Stomach (tissue), 9 donors: ENCODE measurements around the gene PRKACA. TPM values are rescaled to one million over a fixed set of nuclear protein-coding genes. Genes with fewer than 3 reads are reported as not detected.

Experiments used
- DNase-seq, 2 donors: peaks; one replicate each; pipeline versions ENCODE4 v3.0.0 to v3.0.0-alpha.2; 2013 to 2019
- H3K27ac ChIP-seq, 5 donors: fragments of 200-600 bp in 4 of 5; sonication (generic) in 4 of 5; one replicate each; pipeline ENCODE4 v1.5.1; 2013 to 2019; ENCODE audit warnings: mild to moderate bottlenecking in 1 of 5, moderate library complexity in 1 of 5
- H3K27me3 ChIP-seq, 3 donors: fragments of 200-600 bp; sonication (generic); one replicate each; pipeline ENCODE4 v1.5.1; 2017 to 2019; ENCODE audit warnings: mixed run types in 1 of 3
- H3K36me3 ChIP-seq, 4 donors: fragments of 200-600 bp; sonication (generic); 1 replicate in 3 of 4; 2 replicates in 1 of 4; pipeline ENCODE4 v1.5.1; 2016 to 2019
- H3K4me1 ChIP-seq, 4 donors: fragments of 200-600 bp; sonication (generic); one replicate each; pipeline ENCODE4 v1.5.1; 2016 to 2019
- H3K4me3 ChIP-seq, 4 donors: fragments of 200-600 bp; sonication (generic) in 3 of 4; one replicate each; pipeline ENCODE4 v1.5.1; 2016 to 2019; ENCODE audit warnings: mild to moderate bottlenecking in 1 of 4
- H3K9me3 ChIP-seq, 4 donors: fragments of 200-600 bp; sonication (generic); one replicate each; pipeline ENCODE4 v1.5.1; 2016 to 2019
- CTCF ChIP-seq, 7 experiments: fragments of 450-650 bp in 4 of 7; fragments of 200-600 bp in 3 of 7; sonication (generic) in 3 of 7; IDR thresholded peaks; one replicate each; pipeline ENCODE4 v1.5.1; 2016 to 2019; ENCODE audit warnings: antibody characterized with exemption in 7 of 7, control low read depth in 2 of 7, mild to moderate bottlenecking in 1 of 7
- EP300 ChIP-seq: sonication (generic); formaldehyde crosslinking; IDR thresholded peaks from one replicate; pipeline ENCODE4 v1.6.1; 2017; ENCODE audit warnings: antibody characterized with exemption
- POLR2A ChIP-seq, 4 donors: fragments of 450-650 bp; IDR thresholded peaks; one replicate each; pipeline ENCODE4 v1.6.1; 2016; ENCODE audit warnings: antibody characterized with exemption in 4 of 4, control low read depth in 2 of 4, mild to moderate bottlenecking in 1 of 4, moderate library complexity in 1 of 4
- POLR2AphosphoS5 ChIP-seq, 3 donors: sonication (generic); formaldehyde crosslinking; IDR thresholded peaks; one replicate each; pipeline ENCODE4 v1.6.1; 2016; ENCODE audit warnings: antibody characterized with exemption in 3 of 3
- WGBS, 5 donors: extraction: QIAGEN DNeasy Blood & Tissue Kit in 3 of 5; methylation state at CpG; one replicate each; pipeline versions ENCODE4 v1.1.5 to v1.1.7; 2013 to 2018; 5-methylcytosine and 5-hydroxymethylcytosine counted together
- intact Hi-C: fragments of 100-400 bp; cut with DNase I; formaldehyde crosslinking; loops from one replicate; pipeline ENCODE4 v1.15.1; 2023; ENCODE audit warnings: low total_unique reads
- polyA plus RNA-seq, 3 donors: library from polyadenylated mRNA; stranded (reverse); fragments of 200-250 nt; gene quantifications; one replicate each; pipeline ENCODE4 v1.2.3, GENCODE V29; 2013
- total RNA-seq, 5 donors: library from RNA; depleted of rRNA; stranded (reverse); fragments of >200 nt; gene quantifications; one replicate each; pipeline versions ENCODE4 v1.1.0 to v1.2.3, GENCODE V29; 2014 to 2016
- donor health status: healthy with polysubstance abuse.
- donor health status: Bipolar disorder and iron deficiency.
- donor health status: healthy.

The PRKACA gene
- total and polyA plus RNA-seq, 8 donors: 14.7 to 159 (median 29.9) TPM

GRCh38 chr19:14105680-14106079 lies 11.9 kb downstream of the PRKACA start:
- no peak for TF ChIP-seq CTCF (IDR thresholded peaks at IDR 0.05)
- TF ChIP-seq EP300: no peak
- TF ChIP-seq POLR2A (IDR thresholded peaks at IDR 0.05): no peak
- TF ChIP-seq POLR2AphosphoS5 (IDR thresholded peaks at IDR 0.05): no peak
- Histone ChIP-seq H3K9me3 (no peaks in the 10 kb centered on the region), H3K27ac (no peak overlapping the region), H3K36me3 (peaks cover 38 to 81% (median 72%) of the 10 kb centered on the region in 4 donors), H3K4me1 (peaks cover 0 to 21% (median 6%) of the 10 kb centered on the region in 4 donors), H3K27me3 (no peaks in the 10 kb centered on the region), H3K4me3 (no peak overlapping the region)
- 84 to 89% (median 88%) methylated on average over 8 of the region's 8 CpGs for WGBS, 5 donors
- intact Hi-C loops: no loop called here
- DNase-seq: no peak

- H3K9me3 ChIP-seq: no peaks in the 10 kb centered on the region
- peaks cover 0 to 14% (median 4%) of the 10 kb centered on the region in 4 donors for H3K4me1 ChIP-seq
- 94 to 100% (median 100%) methylated on average over 1 of the region's 1 CpG for WGBS, 5 donors
- peaks cover 43 to 96% (median 95%) of the 10 kb centered on the region in 4 donors for H3K36me3 ChIP-seq
- intact Hi-C loops: no loop called here
- no peak overlapping the region for H3K4me3 ChIP-seq
- H3K27ac ChIP-seq: no peak overlapping the region
- no peaks in the 10 kb centered on the region for H3K27me3 ChIP-seq
- no peak for DNase-seq
- TF ChIP-seq CTCF (IDR thresholded peaks at IDR 0.05): no peak
- no peak for TF ChIP-seq POLR2AphosphoS5 (IDR thresholded peaks at IDR 0.05)
- TF ChIP-seq POLR2A (IDR thresholded peaks at IDR 0.05): no peak
- TF ChIP-seq EP300: no peak
Measured at GRCh38 chr19:14103310-14103709, 14.3 kb downstream of the PRKACA start.

GRCh38 chr19:14102756-14103155 lies 14.8 kb downstream of the PRKACA start:
- no peaks in the 10 kb centered on the region for H3K27me3 ChIP-seq
- intact Hi-C loops: no loop called here
- H3K27ac ChIP-seq: no peak overlapping the region
- peaks cover 0 to 9% (median 2%) of the 10 kb centered on the region in 4 donors for H3K4me1 ChIP-seq
- H3K4me3 ChIP-seq: no peak overlapping the region
- DNase-seq: no peak
- no peaks in the 10 kb centered on the region for H3K9me3 ChIP-seq
- H3K36me3 ChIP-seq: peaks cover 43 to 99% (median 98%) of the 10 kb centered on the region in 4 donors
- TF ChIP-seq CTCF (IDR thresholded peaks at IDR 0.05): no peak
- TF ChIP-seq EP300: no peak
- no peak for TF ChIP-seq POLR2A (IDR thresholded peaks at IDR 0.05)
- no peak for TF ChIP-seq POLR2AphosphoS5 (IDR thresholded peaks at IDR 0.05)
- 87 to 93% (median 90%) methylated on average over 9 to 10 of the region's 10 CpGs for WGBS, 5 donors

GRCh38 chr19:14102102-14102696 lies 15.4 kb downstream of the PRKACA start:
- Histone ChIP-seq H3K36me3 (peaks cover 48 to 99% (median 98%) of the 10 kb centered on the region in 4 donors), H3K4me3 (no peak overlapping the region), H3K4me1 (peaks cover 0 to 4% (median 0%) of the 10 kb centered on the region in 4 donors), H3K27ac (no peak overlapping the region), H3K9me3 (no peaks in the 10 kb centered on the region), H3K27me3 (no peaks in the 10 kb centered on the region)
- TF ChIP-seq POLR2AphosphoS5 (IDR thresholded peaks at IDR 0.05) (no peak), CTCF (IDR thresholded peaks at IDR 0.05) (no peak), EP300 (no peak), POLR2A (IDR thresholded peaks at IDR 0.05) (no peak)
- intact Hi-C loops: no loop called here
- 59 to 81% (median 69%) methylated on average over 11 of the region's 11 CpGs for WGBS, 5 donors
- DNase-seq: no peak
